ENCODE data around the gene ATP5F1E.
"Not testable (repeated sequence)": the region's sequence is repeated elsewhere in the genome, so short reads cannot be mapped to it uniquely, and the experiment has no call there.

Gene ATP5F1E

DNA sequence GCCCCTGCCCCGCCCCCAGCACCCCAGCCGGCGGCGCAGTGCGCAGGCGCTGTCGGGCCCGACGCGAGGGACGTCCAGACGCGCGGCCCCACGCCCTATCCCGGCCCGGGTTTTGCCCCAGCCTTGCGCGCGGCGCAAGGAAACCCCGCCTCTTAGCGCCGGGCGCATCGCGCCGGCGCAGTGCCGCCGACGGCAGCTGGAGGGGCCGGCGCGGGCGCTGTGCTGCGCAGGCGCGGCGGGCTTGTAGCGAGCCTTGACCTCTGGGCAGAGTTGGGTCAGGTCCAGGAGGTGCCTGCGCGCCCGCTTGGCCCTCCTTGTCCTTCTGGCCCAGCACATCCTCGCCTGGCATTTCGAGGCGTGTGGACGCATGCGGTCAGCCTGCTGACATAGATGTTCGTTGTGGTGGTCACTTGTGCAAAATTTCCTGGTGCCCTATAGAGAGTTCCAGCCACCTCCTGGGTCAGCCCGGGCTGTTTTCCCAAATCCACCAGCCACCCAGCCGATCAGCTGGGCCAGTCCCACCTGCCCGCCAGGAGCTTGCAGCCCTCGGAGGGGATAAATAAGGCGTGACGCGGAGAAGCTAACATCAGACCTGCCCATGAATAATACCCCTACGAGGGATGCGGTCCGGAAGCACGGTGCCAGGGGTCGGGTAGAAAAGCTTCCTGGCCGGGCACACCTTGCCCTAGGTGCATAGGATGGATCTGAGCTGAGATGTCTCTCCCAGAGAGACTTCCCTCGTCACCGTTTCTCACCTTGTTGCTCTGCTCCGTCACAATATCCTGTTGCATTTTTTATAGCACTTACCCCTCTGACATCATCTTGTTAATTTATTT lies 10.9 kb upstream of the ATP5F1E start:
- peak; percentile 80 for DNase-seq

DNA sequence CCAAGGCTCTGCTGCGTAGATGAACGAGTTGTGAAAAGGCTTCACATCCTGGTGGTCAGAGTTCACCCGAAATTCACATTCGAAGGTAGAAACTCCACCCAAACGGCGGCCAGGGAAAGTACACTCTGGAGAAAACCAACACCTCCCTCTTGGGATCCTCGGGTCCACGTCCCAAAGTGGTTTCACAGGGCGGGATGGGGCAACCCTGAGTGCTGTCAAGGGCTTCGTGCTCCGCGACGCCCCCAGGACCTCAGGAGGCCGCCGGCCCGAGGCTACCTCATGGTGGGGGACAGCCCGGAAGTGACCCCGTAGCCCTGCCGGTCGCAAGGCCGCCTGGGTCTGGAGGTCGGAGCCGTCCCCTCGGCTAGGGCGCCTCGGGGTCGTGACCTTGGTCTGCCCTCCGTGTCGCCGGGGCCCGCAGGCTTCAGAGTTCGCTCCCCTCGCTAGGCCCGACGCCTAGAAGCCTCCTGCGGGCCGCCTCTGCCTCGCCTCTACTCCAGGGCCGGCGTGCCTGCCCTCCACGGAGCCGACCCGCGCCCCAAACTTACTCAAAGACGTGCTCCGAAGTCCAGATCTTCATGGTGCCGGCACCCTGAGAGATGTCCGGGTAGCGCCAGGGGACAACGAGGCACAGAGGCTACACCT lies 10.1 kb upstream of the ATP5F1E start, which contains the start of gene PRELID3B:
Gene PRELID3B (minus strand): TSS at position 636 of the 645 bp plus-strand sequence. CDS start 56 bp downstream, at position 580.
- DNase-seq = peak; percentile 22

DNA sequence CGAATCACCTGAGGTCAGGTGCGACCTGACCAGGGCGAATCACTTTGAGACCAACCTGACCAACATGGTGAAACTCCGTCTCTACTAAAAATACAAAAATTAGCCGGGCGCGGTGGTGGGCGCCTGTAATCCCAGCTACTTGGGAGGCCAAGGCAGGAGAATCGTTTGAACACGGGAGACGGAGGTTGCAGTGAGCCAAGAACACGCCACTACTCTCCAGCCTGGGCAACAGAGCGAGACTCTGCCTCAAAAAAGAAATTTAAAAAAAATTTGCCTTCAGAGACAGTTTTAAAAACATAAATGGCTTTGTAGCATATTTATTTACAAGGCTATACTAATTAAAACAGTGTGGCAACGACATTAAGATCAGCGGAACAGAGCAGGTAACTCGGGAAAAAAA lies 9.4 kb upstream of the ATP5F1E start:
- DNase-seq = not testable (repeated sequence)

DNA sequence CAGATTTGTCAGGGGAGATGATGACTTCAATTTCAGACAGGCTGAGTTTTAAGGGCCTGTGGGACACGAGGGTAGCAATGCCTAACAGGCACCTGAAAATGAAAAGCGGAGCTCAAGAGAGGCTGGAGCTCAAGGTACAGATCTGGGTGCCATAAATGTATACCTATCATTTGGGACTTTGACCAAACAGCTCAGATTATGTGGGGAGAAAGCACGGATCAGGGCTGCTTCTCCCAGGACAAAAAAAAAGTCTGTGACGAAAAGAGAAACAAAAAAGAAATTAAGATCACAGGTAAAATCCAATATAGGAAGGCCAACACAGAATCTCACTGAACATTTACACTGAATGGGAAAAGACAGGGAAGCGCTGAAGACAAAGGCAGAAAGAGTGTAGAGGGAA lies 8.5 kb upstream of the ATP5F1E start:
- DNase-seq = no peak

DNA sequence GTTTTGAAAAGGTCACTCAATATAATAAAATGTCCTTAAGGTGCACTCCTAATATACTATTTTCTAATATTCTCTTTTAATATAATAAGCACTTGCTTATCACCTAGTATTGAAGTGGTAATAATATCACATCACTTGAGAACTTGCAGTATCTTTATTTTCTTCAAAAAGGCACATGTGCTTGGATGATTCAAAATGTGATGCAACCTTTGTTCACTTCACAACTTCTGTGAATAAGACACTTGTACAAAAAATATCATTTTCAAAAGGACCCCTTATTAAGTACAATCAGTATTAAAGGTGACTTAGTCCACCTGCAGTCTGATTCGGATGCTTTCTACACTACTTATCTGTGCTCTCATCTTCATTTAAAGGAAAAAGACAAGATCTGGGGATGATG lies 7.1 kb upstream of the ATP5F1E start:
- DNase-seq = no peak

DNA sequence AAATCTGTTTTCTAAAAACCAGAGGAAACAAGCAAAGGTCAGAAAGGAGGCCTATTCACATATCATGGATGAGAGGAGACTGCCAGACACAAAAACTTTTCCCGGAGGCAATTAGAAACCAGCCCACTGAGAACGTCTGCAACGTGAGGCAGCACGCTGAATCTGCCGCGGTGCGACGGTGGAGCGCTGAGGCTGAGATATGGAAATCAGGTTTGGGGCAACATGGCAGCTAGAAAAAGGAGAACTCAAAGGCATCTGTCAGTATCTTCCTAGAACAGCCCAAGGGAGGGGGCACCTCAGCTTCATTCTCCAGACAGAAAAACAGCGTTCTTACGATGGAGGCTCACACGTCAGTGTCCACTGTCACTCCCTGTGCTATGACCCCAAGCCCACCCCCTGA lies 5.3 kb upstream of the ATP5F1E start:
- DNase-seq = no peak

DNA sequence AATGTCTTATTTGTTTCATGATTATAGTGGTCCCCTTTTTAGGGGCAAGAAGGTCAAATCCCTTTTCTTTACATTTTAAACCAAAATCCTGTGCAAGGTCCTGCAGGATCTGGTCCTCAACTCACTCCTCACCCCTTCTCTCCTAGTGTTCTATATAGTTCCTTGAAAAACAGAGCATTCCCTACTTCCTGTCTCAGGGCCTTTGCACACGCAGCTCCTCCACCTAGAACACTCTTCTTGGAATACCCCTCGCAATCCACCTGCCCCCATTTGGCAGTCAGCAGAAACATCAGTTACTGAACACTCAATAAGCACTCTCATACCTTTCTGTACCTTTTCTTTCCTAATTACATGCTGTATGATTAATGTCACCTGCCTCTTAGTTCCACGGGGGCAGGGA lies 3.2 kb upstream of the ATP5F1E start:
- no peak for DNase-seq

DNA sequence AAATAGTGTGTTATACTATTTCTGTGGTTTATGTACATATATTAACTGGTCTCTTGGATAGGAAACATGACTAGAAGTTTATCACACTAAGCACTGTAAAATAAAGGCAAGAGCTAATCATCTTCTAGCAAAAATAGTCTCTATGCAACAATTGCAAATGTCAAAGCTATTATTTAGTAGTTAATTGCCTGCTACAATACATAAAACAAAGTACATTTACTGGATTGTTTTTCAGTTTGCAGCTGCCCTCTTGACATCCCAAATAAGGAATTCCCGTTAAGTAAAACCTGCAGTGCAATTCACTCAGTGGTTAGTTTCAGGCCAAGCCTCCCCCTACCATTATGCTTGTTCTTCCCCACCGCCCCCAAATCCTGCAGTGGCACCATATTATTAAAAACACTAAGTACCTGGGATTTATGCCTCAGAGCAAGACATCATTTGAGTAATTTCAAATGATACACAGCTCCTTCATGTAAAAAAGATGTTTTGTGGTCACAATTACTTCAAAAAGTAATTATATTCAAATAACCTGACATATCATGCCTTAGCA lies 1.6 kb upstream of the ATP5F1E start:
- DNase-seq = no peak

DNA sequence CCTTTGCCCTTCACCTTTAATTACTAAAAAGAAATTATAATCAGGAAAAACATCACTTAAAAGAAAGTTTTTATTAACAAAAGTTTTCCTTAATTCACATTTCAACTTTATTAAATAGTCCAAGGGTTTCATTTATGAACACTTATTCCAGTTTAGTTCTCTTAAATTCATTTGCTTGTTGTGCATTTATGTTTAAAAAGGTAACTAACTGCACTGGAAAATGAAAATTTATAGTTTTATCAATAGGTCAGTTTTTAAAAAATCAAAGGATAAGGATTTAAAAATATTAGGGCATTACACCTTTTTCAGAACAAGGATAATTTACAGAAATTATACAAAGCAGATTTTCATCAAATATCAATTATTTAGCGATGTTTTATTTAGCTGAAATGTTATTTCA lies 958 bp upstream of the ATP5F1E start:
- no peak for DNase-seq

DNA sequence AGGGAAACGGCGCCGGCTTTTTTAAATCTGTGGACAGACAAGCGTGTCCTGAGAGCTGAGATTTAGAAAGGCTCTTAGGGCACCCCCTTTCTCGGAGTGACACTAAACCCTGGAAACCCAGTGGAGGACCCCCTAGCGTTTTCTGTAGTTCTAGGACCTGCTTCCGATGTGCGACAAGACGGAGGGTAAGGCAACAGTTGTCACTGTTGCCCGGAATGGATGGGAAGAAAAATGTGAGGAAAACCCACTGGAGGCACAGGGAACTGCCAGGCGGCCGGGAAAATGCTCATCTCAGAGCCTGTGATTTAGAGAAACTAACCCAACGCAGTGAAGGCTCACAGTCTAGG lies 551 bp upstream of the ATP5F1E start:
- no peak for DNase-seq

DNA sequence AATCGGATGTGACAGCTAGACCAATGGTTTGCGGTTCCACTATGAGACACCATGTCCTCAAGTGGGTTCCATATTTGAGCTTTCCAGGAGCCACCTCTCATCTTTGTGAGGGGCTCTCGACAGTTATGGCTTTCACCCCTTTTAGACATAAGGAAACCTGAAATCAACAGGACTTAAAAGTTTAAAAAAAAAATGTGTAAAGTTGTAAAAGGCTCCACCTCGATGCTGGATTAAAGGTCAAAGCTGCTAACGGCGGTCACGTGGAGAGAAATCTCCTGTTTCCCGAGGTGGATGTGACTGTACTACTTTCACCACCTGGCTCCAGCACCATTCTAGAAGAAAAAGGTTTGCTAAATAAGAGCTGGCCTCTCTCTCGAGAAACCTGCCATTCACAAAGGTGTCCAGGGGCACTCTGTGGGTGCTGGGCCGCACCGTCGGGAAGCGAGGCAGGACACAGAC lies 542 bp downstream of the ATP5F1E start:
- no peak for DNase-seq

DNA sequence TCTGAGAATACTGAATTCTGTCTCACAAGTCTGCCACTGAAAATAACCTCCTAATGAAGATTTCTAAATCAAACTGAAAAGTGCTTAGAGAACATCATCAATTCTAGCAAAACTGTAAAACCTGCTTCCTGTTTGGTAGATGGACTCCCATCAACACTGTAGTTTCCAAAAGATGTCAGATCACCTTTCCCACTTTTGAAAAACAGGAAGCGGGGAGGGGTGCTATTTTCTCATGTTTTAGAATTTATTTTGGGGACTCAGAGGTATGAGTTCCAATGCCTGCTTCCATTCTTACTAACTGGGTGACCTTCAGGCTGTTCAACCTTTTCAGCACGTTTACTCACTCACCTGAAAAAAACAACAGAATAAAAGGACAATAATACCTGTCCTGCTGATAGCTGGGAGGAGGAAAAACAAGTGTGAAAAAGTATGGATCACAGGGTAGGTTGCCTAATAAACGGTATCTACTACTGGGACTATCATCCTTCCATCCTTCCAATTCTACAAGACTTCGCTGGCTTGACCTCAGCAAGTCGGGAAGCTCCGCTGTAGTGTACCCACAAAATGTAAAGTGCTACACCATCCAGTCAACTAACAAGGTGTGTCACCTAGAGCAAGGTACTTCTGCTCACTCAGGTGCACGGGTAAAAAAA lies 1.1 kb downstream of the ATP5F1E start:
- no peak for DNase-seq

DNA sequence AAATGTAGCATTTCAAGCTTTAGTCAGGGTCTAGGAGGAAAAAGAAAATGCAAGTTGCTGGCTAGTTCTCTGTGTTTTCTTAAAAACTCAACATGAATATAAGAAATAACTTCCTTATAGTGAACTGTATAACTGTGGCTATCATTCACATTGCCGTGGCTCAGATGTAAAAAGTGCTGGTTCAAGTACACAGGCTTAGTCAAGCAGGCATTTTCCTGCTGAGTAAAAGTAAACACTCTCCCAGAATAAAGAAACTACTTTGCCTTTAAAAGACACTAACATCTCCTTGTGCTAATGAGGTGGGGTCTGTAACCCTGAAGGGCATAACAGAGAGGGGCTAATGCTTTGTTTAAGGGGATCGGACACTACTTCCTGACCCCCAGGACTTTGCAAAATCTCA lies 3.3 kb downstream of the ATP5F1E start:
- DNase-seq = no peak

DNA sequence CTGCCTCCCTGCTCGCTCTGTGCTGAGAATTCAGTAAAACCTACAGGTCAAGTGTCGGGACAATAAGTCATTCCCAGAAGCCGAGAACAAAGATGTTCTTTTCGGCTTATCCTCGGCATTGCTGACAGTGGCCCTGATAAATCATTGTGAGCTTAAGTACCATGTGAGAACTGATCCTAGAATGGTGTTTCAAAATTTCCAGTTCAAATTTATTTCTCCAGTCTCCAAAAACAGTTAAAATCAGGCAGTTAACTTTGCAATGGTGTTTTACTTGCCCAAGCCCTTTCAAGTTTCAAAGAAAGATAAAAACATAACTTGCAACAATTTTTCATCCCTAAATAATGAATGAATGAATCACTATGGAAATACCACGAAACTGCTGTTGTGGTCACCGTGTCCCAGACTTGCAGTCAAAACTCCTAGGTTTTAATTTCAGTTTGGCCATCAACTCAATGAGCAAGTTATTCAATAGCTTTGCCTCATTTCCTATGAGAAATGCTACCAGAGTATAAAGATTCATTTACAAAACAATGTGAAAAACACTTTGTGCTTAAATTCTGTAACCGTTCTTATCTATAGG lies 4.3 kb downstream of the ATP5F1E start:
- DNase-seq = no peak

DNA sequence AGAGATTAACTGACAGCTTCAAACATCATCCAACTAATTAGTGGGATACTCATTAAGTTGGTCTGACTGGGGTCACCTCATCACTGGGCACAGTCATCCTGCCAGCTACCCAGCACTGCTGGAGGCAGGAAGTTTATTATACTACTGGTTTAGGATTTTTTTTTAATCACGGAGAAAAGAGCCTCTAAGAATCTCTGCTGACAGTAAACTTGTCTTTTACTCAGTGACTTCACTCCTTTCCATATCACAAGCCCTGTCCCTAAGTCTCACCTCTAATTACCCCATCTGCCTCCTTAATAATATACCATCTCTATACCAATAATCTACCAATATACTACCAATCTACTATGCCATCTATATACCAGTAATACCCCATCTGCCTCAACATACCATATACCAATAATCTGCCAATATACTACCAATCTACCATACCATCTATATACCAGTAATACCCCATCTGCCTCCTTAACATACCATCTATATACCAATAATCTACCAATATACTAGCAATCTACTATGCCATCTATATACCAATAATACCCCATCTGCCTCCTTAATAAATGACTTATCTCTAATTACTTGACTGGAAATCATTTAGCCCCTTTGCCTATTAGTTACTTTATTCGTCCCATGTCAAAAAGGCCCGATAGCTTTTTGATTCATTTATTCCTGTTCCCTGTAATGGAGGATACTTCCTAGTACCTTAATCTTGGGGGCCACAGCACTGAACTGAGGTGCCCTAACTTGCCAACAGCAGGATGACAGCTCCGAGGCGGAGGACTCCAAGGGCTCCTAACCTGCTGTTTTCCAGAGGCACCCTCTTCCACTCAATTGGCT lies 5.0 kb downstream of the ATP5F1E start:
- no peak for DNase-seq

DNA sequence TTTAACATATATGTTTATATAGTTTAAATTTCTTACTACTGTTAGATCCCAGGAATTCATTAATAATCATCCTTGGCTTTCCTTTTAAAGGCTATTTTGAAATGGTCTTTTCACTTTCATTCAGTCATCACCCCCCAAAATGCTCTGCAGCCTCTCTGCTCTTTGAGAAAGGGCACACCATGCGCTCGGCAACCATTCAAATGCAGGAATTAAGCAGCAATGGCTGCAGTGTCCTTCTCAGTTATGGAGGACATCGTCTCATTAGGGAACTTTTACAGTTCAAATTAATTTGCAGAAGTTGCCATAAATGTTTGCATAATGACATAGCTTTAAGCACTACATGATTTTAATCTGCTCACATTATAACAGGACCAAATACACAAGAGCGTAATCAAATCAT lies 6.6 kb downstream of the ATP5F1E start:
- no peak for DNase-seq

DNA sequence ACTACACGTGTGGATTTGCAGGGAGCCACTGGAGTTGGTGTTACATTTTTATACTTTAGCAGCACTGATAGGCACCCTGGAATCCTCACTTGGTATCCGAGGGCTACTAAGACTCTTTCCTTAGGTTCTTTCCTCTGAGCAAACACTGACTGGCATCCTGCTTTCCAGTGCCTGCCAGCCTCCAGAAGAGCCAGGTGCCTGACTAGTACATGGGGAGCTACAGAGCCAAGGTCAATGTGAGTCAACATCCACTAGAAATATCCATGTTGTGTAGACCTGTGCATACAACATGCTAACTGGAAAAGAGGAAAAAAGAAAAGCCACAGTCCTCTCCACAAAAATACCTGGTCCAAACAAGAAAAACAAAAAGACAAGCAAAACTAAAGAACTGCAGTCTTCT lies 7.0 kb downstream of the ATP5F1E start:
- no peak for DNase-seq

DNA sequence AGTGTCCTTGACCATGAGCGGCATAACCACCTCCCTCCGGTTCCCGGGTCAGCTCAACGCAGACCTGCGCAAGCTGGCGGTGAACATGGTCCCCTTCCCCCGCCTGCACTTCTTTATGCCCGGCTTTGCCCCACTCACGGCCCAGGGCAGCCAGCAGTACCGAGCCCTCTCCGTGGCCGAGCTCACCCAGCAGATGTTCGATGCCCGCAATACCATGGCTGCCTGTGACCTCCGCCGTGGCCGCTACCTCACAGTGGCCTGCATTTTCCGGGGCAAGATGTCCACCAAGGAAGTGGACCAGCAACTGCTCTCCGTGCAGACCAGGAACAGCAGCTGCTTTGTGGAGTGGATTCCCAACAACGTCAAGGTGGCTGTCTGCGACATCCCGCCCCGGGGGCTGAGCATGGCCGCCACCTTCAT lies 8.0 kb downstream of the ATP5F1E start:
- DNase-seq = no peak

DNA sequence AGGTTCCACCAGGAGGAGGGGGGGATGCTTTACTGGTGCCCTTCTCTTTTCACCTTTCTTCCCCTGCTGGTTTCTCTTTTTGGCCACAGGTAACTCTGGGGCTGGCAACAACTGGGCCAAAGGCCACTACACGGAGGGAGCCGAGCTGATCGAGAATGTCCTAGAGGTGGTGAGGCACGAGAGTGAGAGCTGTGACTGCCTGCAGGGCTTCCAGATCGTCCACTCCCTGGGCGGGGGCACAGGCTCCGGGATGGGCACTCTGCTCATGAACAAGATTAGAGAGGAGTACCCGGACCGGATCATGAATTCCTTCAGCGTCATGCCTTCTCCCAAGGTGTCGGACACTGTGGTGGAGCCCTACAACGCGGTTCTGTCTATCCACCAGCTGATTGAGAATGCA lies 8.5 kb downstream of the ATP5F1E start:
- DNase-seq = no peak

DNA sequence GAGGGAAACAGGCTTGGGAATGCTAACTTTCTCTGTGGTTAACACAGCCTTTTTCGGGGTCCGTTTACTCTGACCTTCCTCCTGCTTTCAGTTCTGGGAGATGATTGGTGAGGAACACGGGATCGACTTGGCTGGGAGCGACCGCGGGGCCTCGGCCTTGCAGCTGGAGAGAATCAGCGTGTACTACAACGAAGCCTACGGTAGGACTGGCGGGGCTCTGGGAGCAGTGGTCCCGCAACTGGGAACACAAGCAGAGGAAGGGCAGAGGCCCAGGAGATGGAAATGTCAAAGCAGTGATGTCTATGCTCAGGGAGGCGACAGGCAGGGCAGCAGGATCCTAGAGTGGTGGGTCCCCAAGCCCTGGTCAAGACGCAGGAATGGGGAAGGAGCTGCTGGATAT lies 9.4 kb downstream of the ATP5F1E start:
- no peak for DNase-seq

DNA sequence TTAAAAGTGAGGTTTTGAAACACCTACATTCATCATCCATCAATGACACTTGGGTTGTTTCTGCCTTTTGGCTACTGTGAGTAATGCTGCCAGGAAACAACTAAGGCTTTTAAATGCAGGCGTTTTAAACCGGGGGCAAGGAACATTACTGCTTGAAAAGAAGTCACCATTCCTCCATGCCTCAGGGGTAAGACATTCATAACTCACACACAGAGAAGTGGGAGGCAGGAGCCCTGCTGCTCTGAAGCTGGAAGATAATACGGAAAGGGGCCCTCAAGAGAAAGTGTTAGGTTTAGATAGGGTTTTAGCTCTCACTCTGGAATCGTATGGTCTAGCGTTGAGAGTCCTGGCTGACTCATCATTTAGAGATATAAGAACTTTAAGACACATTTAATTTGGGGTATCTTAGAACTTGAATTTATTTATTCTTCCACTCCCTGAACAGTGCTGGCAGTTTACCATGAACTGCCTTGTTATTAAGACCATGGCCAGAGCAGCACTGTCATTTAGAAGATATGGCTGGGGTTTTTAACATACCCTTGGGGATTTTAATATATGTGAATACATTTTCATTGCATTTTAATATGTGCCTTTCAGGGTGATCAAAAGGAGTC lies 11.1 kb downstream of the ATP5F1E start:
- DNase-seq = no peak

DNA sequence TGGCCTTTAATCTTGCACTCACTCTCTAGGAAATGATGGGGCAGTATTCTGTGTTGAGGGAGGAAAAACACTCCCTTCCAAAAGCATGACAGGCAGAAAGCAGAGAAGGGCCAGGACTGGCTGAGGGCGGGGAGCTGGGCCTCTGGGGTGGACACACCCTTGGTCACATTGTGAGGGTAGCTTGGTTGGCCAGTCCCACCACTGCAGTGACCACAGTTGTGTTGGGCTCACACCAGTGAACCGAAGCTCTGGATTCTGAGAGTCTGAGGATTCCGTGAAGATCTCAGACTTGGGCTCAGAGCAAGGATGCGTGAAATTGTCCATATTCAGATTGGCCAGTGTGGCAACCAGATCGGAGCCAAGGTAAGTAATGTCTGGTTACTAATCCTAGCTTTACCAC lies 12.9 kb downstream of the ATP5F1E start, which contains the start of gene TUBB1:
Gene TUBB1 (plus strand): TSS at position 213 of the 400 bp plus-strand sequence. CDS start 94 bp downstream, at position 307.
- DNase-seq = no peak
